GM12891 (cell line): Measurements from ENCODE around the gene ISY1.
"Not testable (repeated sequence)": the region's sequence is repeated elsewhere in the genome, so short reads cannot be mapped to it uniquely, and the experiment has no call there.

ENCODE experiments used
- DNase-seq: peaks from one replicate; pipeline ENCODE4 v3.0.0; 2011; ENCODE audit warnings: low spot score; ENCODE audit not compliant: insufficient read length
- FAIRE-seq: peaks from 2 replicates; lab custom pipeline; 2011; peaks lifted over from hg19 to GRCh38; lab: Jason Lieb, UNC
- PAX5 ChIP-seq: IDR thresholded peaks from 2 replicates; pipeline ENCODE4 v1.6.1; 2011; ENCODE audit warnings: low read length, moderate library complexity, mild to moderate bottlenecking; ENCODE audit not compliant: insufficient read depth, severe bottlenecking
- POLR2A ChIP-seq: IDR thresholded peaks from 2 replicates; pipeline ENCODE4 v1.6.1; 2011; ENCODE audit warnings: low read depth, low read length, control low read depth
- POLR2AphosphoS5 ChIP-seq: IDR thresholded peaks from 2 replicates; pipeline ENCODE4 v1.6.1; 2011; ENCODE audit warnings: low read depth, low read length, control low read depth
- POU2F2 ChIP-seq: IDR thresholded peaks from 2 replicates; pipeline ENCODE4 v1.6.1; 2011; ENCODE audit warnings: low read depth, mild to moderate bottlenecking, control low read depth, low read length, moderate library complexity
- SPI1 ChIP-seq: IDR thresholded peaks from 2 replicates; pipeline ENCODE4 v1.6.1; 2011; ENCODE audit warnings: low read depth, low read length, control low read depth
- TAF1 ChIP-seq: IDR thresholded peaks from 2 replicates; pipeline ENCODE4 v1.6.1; 2011; ENCODE audit warnings: low read depth, low read length, control low read depth

The ISY1 gene

GRCh38 chr3:129185783-129186182 is 24.9 kb upstream of the ISY1 start:
- TF ChIP-seq POLR2A (no peak), PAX5 (no peak)

DNA sequence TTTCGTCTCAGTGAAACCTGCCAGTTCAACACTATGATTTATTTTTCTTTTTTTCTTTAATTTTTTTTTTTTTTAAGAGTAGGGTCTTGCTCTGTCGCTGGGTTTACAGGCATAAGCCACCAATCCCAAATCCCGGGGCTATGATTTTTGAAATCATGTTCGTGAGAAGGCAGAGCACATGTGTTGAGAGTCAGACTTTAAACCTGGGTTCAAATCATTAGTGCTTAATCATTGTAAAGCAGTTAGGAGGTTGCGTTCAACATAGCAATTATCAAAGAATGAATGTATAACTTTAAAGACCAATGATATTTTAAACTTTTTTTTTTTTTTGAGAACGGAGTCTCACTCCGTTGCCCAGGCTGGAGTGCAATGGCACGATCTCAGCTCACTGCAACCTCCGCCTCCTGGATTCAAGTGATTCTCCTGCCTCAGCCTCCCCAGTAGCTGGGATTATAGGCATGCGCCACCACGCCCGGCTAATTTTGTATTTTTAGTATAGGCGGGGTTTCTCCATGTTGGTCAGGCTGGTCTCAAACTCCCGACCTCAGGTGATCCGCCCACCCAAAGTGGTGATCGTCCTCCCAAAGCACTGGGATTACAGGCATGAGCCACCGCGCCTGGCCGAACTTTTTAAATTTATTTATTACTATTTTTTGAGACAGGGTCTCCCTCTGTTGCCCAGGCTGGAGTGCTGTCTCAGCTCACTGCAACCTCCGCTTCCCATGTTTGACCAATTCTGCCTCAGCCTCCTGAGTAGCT is 24.1 kb upstream of the ISY1 start:
- not testable (repeated sequence) for FAIRE-seq, DNase-seq

More at GRCh38 chr3:129185783-129186182, 24.9 kb upstream of the ISY1 start:
- DNase-seq (no peak), FAIRE-seq (no peak)

GRCh38 chr3:129184396-129184657 is 23.5 kb upstream of the ISY1 start:
- FAIRE-seq (no peak), DNase-seq (no peak)
- TF ChIP-seq PAX5, result no peak
- no peak for TF ChIP-seq POLR2A
- no peak for TF ChIP-seq POLR2AphosphoS5
- TF ChIP-seq POU2F2, result no peak
- no peak for TF ChIP-seq TAF1
- no peak for TF ChIP-seq SPI1

DNA sequence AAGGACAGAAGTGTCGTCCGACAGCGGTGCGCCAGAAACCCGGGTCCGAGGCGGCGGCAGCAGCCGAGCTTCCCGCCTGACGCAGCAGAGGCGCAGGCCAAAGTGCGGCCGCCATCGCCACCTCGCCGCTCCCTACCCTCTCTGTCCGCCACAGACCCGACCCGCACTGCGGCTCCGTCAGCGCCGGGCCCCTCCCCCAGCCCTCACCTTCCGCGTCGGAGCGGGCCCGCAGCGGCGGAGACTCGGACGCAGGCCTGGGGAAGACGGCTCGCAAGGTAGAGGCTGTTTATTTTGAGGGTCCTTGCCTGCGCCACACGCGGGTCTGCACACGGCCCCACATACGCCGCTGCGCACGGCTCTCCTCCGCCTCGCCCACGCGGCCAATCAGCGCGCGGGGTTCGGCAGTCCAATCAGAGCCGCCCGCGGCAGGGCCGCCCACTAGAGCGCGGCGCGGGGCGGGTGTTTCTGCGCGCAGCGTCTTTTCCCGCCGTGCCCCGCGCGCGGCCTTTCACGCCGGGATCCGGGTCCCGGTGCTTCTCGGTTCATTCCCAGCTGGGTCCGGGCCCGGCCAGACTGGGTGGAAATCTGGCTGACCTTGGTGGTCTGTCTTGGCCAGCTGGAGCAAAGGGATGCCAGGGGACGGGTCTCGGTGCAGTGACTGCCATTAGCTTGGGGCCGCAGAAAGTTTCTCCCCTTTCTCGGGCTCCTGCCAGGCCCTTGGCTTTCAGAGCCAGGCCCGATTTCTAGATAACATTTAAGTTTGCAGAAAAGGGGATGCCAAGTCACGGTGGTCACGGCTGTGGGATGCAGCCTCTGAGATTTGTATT is 22.9 kb upstream of the ISY1 start, which contains the start of gene CNBP:
Gene CNBP (minus strand): TSS at position 328 of the 827 bp plus-strand sequence. CDS start 12,139 bp downstream, outside the sequence.
- peak; percentile 96 for FAIRE-seq
- peak; percentile 68; the same call in 1 of the 2 replicates for TF ChIP-seq POU2F2
- peak; percentile 85 for TF ChIP-seq POLR2A
- TF ChIP-seq SPI1, result no peak
- peak; percentile 48 for TF ChIP-seq PAX5
- peak; percentile 93 for TF ChIP-seq POLR2AphosphoS5
- TF ChIP-seq TAF1, result peak; percentile 70
- peak; percentile 93 for DNase-seq

- TF ChIP-seq PAX5, result no peak
- TF ChIP-seq POU2F2, result no peak
- TF ChIP-seq POLR2AphosphoS5, result no peak
- TF ChIP-seq TAF1, result no peak
- TF ChIP-seq SPI1, result no peak
- peak; percentile 31; the same call in 1 of the 2 replicates for TF ChIP-seq POLR2A
- peak; percentile 26 for FAIRE-seq
- no peak for DNase-seq
Observed at GRCh38 chr3:129182390-129183185, 21.7 kb upstream of the ISY1 start.

DNA sequence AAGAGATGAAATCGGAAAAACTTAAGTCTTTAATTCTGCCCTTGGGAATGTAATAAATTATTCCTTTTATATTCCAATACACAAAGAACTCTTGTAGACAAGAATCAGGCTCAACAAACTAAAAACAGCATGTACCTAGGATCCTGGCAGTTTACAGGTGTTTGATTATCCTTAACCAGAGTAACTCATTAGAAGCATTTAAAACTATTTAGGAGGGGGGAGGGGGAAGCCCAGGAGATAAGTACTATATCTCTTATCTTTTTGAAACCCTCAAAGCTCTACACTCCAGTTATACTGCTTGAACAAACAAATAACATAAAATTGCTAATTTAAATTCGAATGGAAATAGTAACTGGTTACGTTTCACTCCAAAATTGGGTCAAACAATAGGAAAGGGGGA is 21.0 kb upstream of the ISY1 start:
- no peak for DNase-seq
- FAIRE-seq, result no peak
- TF ChIP-seq POU2F2 (no peak), PAX5 (no peak), POLR2AphosphoS5 (no peak), POLR2A (no peak), TAF1 (no peak)

GRCh38 chr3:129180461-129180860 is 19.6 kb upstream of the ISY1 start:
- FAIRE-seq (no peak), DNase-seq (no peak)
- no peak for TF ChIP-seq PAX5
- TF ChIP-seq POLR2A, result 0 out of 2 replicates have a peak, but pooled peaks have one; percentile 25

DNA sequence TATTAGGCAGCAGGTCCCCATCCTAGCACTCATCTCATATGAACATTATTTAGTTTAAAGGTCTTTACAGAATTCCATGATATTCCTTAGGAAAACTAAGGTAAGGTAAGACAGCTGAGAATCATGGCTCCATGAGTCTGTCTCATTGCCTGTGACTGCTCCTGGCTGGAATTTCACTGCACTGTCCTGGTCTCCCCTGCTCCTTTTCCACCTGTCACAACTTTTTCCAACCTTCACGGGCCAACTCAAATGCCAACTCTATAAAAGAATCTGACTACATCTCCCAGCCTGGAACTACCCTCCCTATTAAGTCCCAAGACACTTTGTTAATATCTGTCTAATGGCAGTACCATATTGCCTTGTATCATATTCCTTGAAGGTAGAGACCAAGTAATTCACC is 15.2 kb upstream of the ISY1 start:
- FAIRE-seq (no peak), DNase-seq (no peak)
- no peak for TF ChIP-seq POLR2A
- no peak for TF ChIP-seq POU2F2
- TF ChIP-seq POLR2AphosphoS5, result no peak
- no peak for TF ChIP-seq PAX5

GRCh38 chr3:129173725-129174124 is 12.9 kb upstream of the ISY1 start:
- DNase-seq (no peak), FAIRE-seq (no peak)
- no peak for TF ChIP-seq PAX5
- TF ChIP-seq POU2F2, result no peak
- TF ChIP-seq SPI1, result no peak
- TF ChIP-seq POLR2AphosphoS5, result no peak
- no peak for TF ChIP-seq TAF1
- no peak for TF ChIP-seq POLR2A

GRCh38 chr3:129173206-129173605 is 12.3 kb upstream of the ISY1 start:
- FAIRE-seq, result no peak
- TF ChIP-seq POLR2A (no peak), TAF1 (no peak), SPI1 (no peak), PAX5 (no peak), POLR2AphosphoS5 (no peak), POU2F2 (no peak)

More at GRCh38 chr3:129173206-129173605, 12.3 kb upstream of the ISY1 start:
- DNase-seq, result no peak
